HepG2 (cell line): Measurements from ENCODE around the gene RSPRY1. TPM values are rescaled to one million over a fixed set of nuclear protein-coding genes. Genes with fewer than 3 reads are reported as not detected.

Experiments
- AGO1 ChIP-seq: fragments of 200-400 bp; formaldehyde crosslinking; IDR thresholded peaks from 2 replicates; pipeline ENCODE4 v1.6.1; 2017; ENCODE audit warnings: mild to moderate bottlenecking, low read depth, low read length, moderate library complexity; ENCODE audit not compliant: poor library complexity, severe bottlenecking
- DPF2 ChIP-seq: sonication (generic); formaldehyde crosslinking; IDR thresholded peaks from 2 replicates; pipeline ENCODE4 v1.4.0; 2020; ENCODE audit warnings: mild to moderate bottlenecking, low read depth, missing genetic modification reagents, borderline replicate concordance
- FOXA3 ChIP-seq: IDR thresholded peaks from 2 replicates; pipeline ENCODE4 v1.6.1; 2016; ENCODE audit warnings: missing genetic modification reagents, missing compliant biosample characterization
- FOXP4 ChIP-seq: sonication (generic); formaldehyde crosslinking; IDR thresholded peaks from 2 replicates; pipeline ENCODE4 v1.4.0; 2020; ENCODE audit warnings: missing genetic modification reagents
- GTF3A ChIP-seq: sonication (generic); formaldehyde crosslinking; conservative IDR thresholded peaks from 2 replicates; pipeline ENCODE4 v1.4.0; 2020; ENCODE audit warnings: mild to moderate bottlenecking, missing genetic modification reagents
- HNRNPL ChIP-seq: fragments of 200-400 bp; formaldehyde crosslinking; IDR thresholded peaks from 2 replicates; pipeline ENCODE4 v1.6.1; 2017; ENCODE audit warnings: mild to moderate bottlenecking, low read depth, low read length
- KDM5B ChIP-seq: sonication (generic); formaldehyde crosslinking; IDR thresholded peaks from 2 replicates; pipeline ENCODE4 v1.4.0; 2020; ENCODE audit warnings: missing genetic modification reagents, mild to moderate bottlenecking, borderline replicate concordance
- KLF13 ChIP-seq: sonication (generic); formaldehyde crosslinking; IDR thresholded peaks from 2 replicates; pipeline ENCODE4 v1.4.0; 2020; ENCODE audit warnings: mild to moderate bottlenecking, missing genetic modification reagents
- MAFF ChIP-seq: IDR thresholded peaks from 2 replicates; pipeline ENCODE4 v1.6.1; 2011; ENCODE audit warnings: low read depth, low read length, improper control_type of control experiment
- NFE2 ChIP-seq: sonication (generic); formaldehyde crosslinking; IDR thresholded peaks from 2 replicates; pipeline ENCODE4 v1.4.0; 2020; ENCODE audit warnings: missing genetic modification reagents
- TEF ChIP-seq: sonication (generic); formaldehyde crosslinking; IDR thresholded peaks from 2 replicates; pipeline ENCODE4 v1.5.0; 2020; ENCODE audit warnings: missing genetic modification reagents
- TRIM22 ChIP-seq: fragments of 450-650 bp; IDR thresholded peaks from 2 replicates; pipeline ENCODE4 v1.6.1; 2017
- ZFP36L2 ChIP-seq: sonication (generic); formaldehyde crosslinking; IDR thresholded peaks from 2 replicates; pipeline ENCODE4 v1.4.0; 2020; ENCODE audit warnings: missing genetic modification reagents
- ZFP62 ChIP-seq: sonication (generic); formaldehyde crosslinking; IDR thresholded peaks from 2 replicates; pipeline ENCODE4 v1.4.0; 2020; ENCODE audit warnings: missing genetic modification reagents
- ZIK1 ChIP-seq: sonication (generic); formaldehyde crosslinking; IDR thresholded peaks from 2 replicates; pipeline ENCODE4 v1.5.0; 2020; ENCODE audit warnings: mild to moderate bottlenecking, low read depth, missing genetic modification reagents, borderline replicate concordance
- ZNF205 ChIP-seq: IDR thresholded peaks from 2 replicates; pipeline ENCODE4 v1.6.1; 2018; ENCODE audit warnings: missing biosample characterization, missing genetic modification reagents
- ZNF235 ChIP-seq: sonication (generic); formaldehyde crosslinking; IDR thresholded peaks from 2 replicates; pipeline ENCODE4 v1.8.1; 2023; ENCODE audit warnings: mild to moderate bottlenecking, missing genetic modification reagents, borderline replicate concordance
- ZNF546 ChIP-seq: sonication (generic); formaldehyde crosslinking; conservative IDR thresholded peaks from 2 replicates; pipeline ENCODE4 v1.8.1; 2023; ENCODE audit warnings: mild to moderate bottlenecking, missing genetic modification reagents
- ZNF558 ChIP-seq: sonication (generic); formaldehyde crosslinking; IDR thresholded peaks from 2 replicates; pipeline ENCODE4 v1.9.0; 2022; ENCODE audit warnings: mild to moderate bottlenecking, missing genetic modification reagents, borderline replicate concordance
- ZSCAN25 ChIP-seq: sonication (generic); formaldehyde crosslinking; IDR thresholded peaks from 2 replicates; pipeline ENCODE4 v1.8.0; 2022; ENCODE audit warnings: mild to moderate bottlenecking, missing genetic modification reagents
- polyA plus RNA-seq, 8 experiments: library from polyadenylated mRNA; depleted of rRNA in 3 of 8; stranded (reverse) in 7 of 8; unstranded in 1 of 8; fragments of >200 nt; fragmentation: Illumina TruSeq in 4 of 8; extraction: Trizol in 4 of 8; gene quantifications; 2 replicates each; pipeline versions ENCODE4 v1.2.1 to v1.2.3, GENCODE V29; 2011 to 2016; ENCODE audit warnings: low read depth in 4 of 8, missing spikeins in 1 of 8, mixed read lengths in 1 of 8; ENCODE audit not compliant: insufficient read depth in 1 of 8
- total RNA-seq, 5 experiments: library from RNA; depleted of rRNA; stranded (reverse); fragments of >200 nt; fragmentation: Illumina TruSeq; extraction: Trizol; gene quantifications; 2 replicates each; pipeline ENCODE4 v1.2.3, GENCODE V29; 2016; ENCODE audit warnings: low read depth in 1 of 5
- TF ChIP-seq, protein P1 (sequence below): sonication (generic); formaldehyde crosslinking; conservative IDR thresholded peaks from 2 replicates; pipeline ENCODE4 v1.8.0; 2022; ENCODE audit warnings: missing genetic modification reagents
- TF ChIP-seq, protein P2 (sequence below): IDR thresholded peaks from 2 replicates; pipeline ENCODE4 v1.6.1; 2016; ENCODE audit warnings: missing genetic modification reagents, missing compliant biosample characterization

RSPRY1 gene
- total and polyA plus RNA-seq, 2 of the 13 experiments (the other 11 are each of a cell fraction or from before 2014, with no cell fraction given): 53.4 to 61.0 TPM

DNA sequence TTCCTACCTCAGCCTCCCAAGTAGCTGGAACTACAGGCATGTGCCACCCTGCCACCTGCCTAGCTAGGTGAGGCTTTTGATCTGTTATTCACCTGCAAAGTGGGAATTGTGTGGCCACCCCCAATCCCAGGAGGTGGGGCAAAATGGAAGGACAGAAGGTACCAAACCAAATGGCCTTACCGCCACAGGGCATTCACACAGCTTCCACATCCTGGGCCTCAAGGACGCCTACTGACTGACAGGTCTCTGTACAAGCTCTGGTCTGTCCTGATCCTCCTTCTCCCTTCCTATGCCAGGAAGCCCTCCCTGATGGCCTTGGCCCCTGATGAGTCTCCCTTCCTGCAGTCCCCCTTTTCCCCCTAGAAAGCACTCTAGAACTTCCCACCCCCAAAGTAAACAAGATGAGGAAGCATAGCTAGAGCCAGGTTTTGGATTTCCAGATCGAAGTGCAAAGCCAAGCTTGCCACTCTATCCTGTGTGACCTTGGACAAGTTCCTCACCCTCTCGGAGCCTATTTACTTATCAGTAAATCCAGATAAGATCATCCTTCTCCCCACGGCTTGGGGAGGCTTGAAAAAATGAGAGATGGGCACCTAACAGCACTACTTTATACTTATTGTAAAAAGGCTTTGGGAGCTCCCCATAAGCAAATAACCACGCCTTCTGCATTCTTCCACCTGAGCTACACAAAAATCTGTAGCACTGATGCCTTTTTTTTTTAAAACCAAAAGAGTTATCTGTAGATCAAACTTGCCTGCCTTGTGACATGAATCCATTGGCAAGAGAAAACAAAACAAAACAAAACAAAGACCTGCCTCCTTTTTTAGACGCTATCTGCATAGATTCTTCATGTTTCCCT, 93.9 kb downstream of the RSPRY1 start (continued):
- TF ChIP-seq FOXP4 (CRISPR knock-in tag) (peak; percentile 98), AGO1 (no peak), ZIK1 (CRISPR knock-in tag) (no peak), KDM5B (peak; percentile 65; the same call in 1 of the 2 replicates), KLF13 (CRISPR knock-in tag) (no peak), ZFP36L2 (no peak), ZNF546 (no peak), ZSCAN25 (CRISPR knock-in tag) (peak; percentile 68; the same call in 1 of the 2 replicates), HNRNPL (0 out of 2 replicates have a peak, but pooled peaks have one; percentile 35), ZNF558 (CRISPR knock-in tag) (no peak), TRIM22 (no peak), FOXA3 (peak; percentile 100), MAFF (no peak), ZNF235 (CRISPR knock-in tag) (no peak), ZFP62 (CRISPR knock-in tag) (no peak), NFE2 (no peak), ZNF205 (CRISPR knock-in tag) (no peak; the same call in 1 of the 2 replicates), TEF (no peak), GTF3A (CRISPR knock-in tag) (peak; percentile 88; the same call in 1 of the 2 replicates), DPF2 (CRISPR knock-in tag) (peak; percentile 97)
- TF ChIP-seq, protein P1, sequence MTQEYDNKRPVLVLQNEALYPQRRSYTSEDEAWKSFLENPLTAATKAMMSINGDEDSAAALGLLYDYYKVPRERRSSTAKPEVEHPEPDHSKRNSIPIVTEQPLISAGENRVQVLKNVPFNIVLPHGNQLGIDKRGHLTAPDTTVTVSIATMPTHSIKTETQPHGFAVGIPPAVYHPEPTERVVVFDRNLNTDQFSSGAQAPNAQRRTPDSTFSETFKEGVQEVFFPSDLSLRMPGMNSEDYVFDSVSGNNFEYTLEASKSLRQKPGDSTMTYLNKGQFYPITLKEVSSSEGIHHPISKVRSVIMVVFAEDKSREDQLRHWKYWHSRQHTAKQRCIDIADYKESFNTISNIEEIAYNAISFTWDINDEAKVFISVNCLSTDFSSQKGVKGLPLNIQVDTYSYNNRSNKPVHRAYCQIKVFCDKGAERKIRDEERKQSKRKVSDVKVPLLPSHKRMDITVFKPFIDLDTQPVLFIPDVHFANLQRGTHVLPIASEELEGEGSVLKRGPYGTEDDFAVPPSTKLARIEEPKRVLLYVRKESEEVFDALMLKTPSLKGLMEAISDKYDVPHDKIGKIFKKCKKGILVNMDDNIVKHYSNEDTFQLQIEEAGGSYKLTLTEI (CRISPR knock-in tag): no peak
- TF ChIP-seq, protein P2, sequence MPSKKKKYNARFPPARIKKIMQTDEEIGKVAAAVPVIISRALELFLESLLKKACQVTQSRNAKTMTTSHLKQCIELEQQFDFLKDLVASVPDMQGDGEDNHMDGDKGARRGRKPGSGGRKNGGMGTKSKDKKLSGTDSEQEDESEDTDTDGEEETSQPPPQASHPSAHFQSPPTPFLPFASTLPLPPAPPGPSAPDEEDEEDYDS: peak; percentile 76
